Measurements from ENCODE around the gene RAB3IL1.

The RAB3IL1 gene

GRCh38 chr11:61926235-61926634, 8.9 kb upstream of the RAB3IL1 start:
- no peak for DNase-seq (ENCODE audit: extremely low read depth, low read depth)
- H3K4me3 ChIP-seq (replicated peaks; ENCODE audit: low read depth, low read length), result no peak overlapping the region
- TF ChIP-seq, protein P1, sequence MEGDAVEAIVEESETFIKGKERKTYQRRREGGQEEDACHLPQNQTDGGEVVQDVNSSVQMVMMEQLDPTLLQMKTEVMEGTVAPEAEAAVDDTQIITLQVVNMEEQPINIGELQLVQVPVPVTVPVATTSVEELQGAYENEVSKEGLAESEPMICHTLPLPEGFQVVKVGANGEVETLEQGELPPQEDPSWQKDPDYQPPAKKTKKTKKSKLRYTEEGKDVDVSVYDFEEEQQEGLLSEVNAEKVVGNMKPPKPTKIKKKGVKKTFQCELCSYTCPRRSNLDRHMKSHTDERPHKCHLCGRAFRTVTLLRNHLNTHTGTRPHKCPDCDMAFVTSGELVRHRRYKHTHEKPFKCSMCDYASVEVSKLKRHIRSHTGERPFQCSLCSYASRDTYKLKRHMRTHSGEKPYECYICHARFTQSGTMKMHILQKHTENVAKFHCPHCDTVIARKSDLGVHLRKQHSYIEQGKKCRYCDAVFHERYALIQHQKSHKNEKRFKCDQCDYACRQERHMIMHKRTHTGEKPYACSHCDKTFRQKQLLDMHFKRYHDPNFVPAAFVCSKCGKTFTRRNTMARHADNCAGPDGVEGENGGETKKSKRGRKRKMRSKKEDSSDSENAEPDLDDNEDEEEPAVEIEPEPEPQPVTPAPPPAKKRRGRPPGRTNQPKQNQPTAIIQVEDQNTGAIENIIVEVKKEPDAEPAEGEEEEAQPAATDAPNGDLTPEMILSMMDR (IDR thresholded peaks at IDR 0.05; ENCODE audit: low read depth, low read length, missing control alignments), result no peak

GRCh38 chr11:61925736-61926135, 8.4 kb upstream of the RAB3IL1 start:
- H3K4me3 ChIP-seq (replicated peaks; ENCODE audit: low read depth, low read length), result no peak overlapping the region
- TF ChIP-seq, protein P1 (IDR thresholded peaks at IDR 0.05; ENCODE audit: low read depth, low read length, missing control alignments), result no peak
- no peak for DNase-seq (ENCODE audit: extremely low read depth, low read depth)

DNA sequence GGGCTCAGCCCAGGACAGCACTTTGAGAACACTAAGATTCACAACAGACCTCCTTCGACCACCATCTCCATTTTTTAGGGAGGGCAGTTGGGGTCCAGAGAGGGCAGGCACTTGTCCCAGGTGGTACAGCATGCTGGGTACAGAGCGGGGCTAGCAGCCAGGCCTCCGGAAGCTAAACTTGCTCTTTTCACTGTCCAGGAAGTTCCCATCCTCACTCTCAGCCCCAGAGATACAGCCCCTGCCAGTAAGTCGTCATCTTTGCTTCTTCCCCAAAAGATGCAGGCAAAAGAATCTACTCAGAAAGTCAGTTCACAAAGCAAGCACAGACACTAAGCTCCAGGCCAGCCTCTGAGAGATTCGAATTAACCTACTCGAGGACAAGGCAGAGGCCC, 6.7 kb upstream of the RAB3IL1 start:
- no peak for DNase-seq (ENCODE audit: extremely low read depth, low read depth)
- TF ChIP-seq, protein P1 (IDR thresholded peaks at IDR 0.05; ENCODE audit: low read depth, low read length, missing control alignments), result no peak

DNA sequence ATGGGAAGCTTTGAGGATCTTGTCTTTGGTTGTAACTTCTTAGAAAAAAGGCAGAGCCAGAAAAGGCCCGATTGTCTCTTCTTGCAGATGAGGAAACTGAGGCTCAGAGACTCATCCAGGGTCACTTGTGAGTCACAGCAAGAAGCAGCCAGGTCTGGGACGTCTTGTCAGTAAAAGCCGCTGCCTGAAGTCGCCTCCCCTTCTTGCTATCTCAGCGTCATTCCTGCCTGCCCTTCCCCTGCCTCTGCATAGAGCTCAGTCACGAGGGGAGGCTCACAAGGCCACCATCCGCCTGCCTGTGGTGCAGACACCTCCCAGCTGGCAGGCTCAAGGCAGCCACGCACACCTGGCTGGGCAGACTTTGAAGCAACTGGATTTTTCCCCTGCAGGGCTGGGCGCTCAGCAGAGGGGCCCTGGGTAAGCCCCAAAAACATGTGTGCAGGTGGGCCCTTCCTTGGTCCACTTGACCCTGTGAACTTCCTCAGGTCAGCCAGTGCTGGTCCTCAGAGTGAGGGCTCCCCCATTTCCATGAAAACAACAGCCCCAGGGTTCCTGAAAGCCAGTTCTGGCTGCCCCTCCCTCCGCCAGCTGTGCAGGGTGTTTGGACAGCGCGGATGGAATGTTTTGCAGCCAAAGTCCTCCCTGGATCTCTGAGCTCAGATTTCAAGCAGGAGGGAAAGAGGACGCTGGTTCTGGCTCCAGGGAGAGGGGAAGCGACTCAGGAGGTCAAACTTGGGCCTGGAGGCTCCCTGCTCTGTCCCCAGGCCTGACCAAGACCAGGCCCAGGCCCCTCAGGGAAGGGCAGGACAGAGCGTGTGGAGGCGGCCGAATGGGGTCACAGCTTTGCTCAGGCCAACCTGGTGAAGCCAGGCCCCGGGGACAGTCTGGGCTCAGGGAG, 6.0 kb upstream of the RAB3IL1 start:
- TF ChIP-seq, protein P1 (IDR thresholded peaks at IDR 0.05; ENCODE audit: low read depth, low read length, missing control alignments), result no peak
- H3K4me3 ChIP-seq (replicated peaks; ENCODE audit: low read depth, low read length), result 0 out of 2 replicates have a peak overlapping the region, but pooled peaks have one; percentile 5
- DNase-seq (ENCODE audit: extremely low read depth, low read depth), result peak; percentile 57

More for the DNA sequence above, 6.7 kb upstream of the RAB3IL1 start:
- H3K4me3 ChIP-seq (replicated peaks; ENCODE audit: low read depth, low read length), result no peak overlapping the region

DNA sequence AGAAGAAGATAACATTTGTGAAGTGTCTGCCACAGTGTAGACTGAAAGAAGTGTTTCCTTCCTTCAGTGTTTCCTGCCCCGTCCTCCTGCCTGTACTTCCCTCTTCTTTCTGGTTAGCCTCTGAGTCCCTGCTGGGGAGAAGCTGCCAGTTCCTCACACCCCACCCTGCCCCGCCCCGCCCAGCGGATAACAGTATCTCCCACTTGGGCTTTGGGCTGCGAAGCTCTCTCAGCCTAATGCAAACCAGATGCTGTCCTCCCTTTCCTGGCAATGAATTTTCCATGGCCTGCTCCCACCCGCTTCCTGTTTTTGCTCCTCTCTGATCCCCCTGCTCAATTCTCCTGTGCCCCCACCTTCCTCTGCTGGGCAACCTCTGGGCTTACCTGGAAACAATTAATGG, 5.2 kb upstream of the RAB3IL1 start:
- H3K4me3 ChIP-seq (replicated peaks; ENCODE audit: low read depth, low read length), result no peak overlapping the region
- TF ChIP-seq, protein P1 (IDR thresholded peaks at IDR 0.05; ENCODE audit: low read depth, low read length, missing control alignments), result no peak
- DNase-seq (ENCODE audit: extremely low read depth, low read depth), result peak; percentile 91

DNA sequence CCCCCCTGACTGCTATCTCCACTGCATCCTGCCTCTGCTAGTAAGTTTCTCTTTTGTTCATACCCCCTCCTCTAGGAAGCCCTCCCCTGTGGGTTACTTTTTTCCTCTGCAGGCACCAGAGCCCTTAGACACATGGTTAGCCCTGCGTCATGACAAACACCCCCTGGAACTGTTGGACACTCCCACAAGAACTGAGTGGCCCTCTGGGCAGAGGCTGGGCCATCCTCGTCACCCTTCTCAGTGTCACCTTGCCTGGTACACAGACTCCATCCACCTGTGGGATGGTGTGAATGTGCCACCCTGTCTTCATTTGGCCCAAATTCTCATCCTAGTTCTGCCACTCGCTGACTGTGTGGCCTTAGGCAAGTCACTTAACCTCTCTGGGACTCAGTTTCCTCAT, 4.1 kb upstream of the RAB3IL1 start:
- no peak for DNase-seq (ENCODE audit: extremely low read depth, low read depth)
- TF ChIP-seq, protein P1 (IDR thresholded peaks at IDR 0.05; ENCODE audit: low read depth, low read length, missing control alignments), result no peak
- no peak overlapping the region for H3K4me3 ChIP-seq (replicated peaks; ENCODE audit: low read depth, low read length)
